Endothelial cell of umbilical vein (primary cell): ENCODE data around the gene SINHCAF.

ENCODE experiments used
- CTCF ChIP-seq, 2 donors: IDR thresholded peaks; 1 replicate in 1 of 2; 2 replicates in 1 of 2; pipeline ENCODE4 v1.5.1; 2011; ENCODE audit warnings: low read length in 2 of 2, mild to moderate bottlenecking in 2 of 2, moderate library complexity in 2 of 2, control low read depth in 1 of 2, inconsistent platforms in 1 of 2, low read depth in 1 of 2; ENCODE audit not compliant: insufficient read depth in 1 of 2; ENCODE audit errors: extremely low read depth in 1 of 2
- EZH2 ChIP-seq: IDR thresholded peaks from 2 replicates; pipeline ENCODE4 v1.6.1; 2012; ENCODE audit warnings: borderline replicate concordance, low read depth, mild to moderate bottlenecking, moderate library complexity, low read length, inconsistent platforms; ENCODE audit not compliant: severe bottlenecking
- FOS ChIP-seq: IDR thresholded peaks from 2 replicates; pipeline ENCODE4 v1.6.1; 2011; ENCODE audit warnings: mild to moderate bottlenecking, low read length, moderate library complexity, borderline replicate concordance; ENCODE audit not compliant: insufficient read depth
- MAX ChIP-seq: IDR thresholded peaks from 2 replicates; pipeline ENCODE4 v1.6.1; 2011; ENCODE audit not compliant: insufficient read depth, insufficient read length
- POLR2A ChIP-seq: IDR thresholded peaks from 2 replicates; pipeline ENCODE4 v1.6.1; 2012; ENCODE audit warnings: low read depth, mild to moderate bottlenecking, control low read depth, low read length

- TF ChIP-seq FOS = no peak
- TF ChIP-seq CTCF (IDR thresholded peaks at IDR 0.05; ENCODE audit: extremely low read depth in 1 of 2, insufficient read depth in 1 of 2, low read depth in 1 of 2, low read length in 2 of 2) = no peak
- TF ChIP-seq POLR2A = no peak
- no peak for TF ChIP-seq EZH2
- no peak for TF ChIP-seq MAX
Measured at GRCh38 chr12:31361730-31362114, 35.8 kb upstream of the SINHCAF start.
